GM12878 (cell line): ENCODE data around the gene KIRREL2. TPM values are rescaled to one million over a fixed set of nuclear protein-coding genes. Genes with fewer than 3 reads are reported as not detected.

ENCODE experiments used
- ASH2L ChIP-seq: fragments of 300-600, 200-600 bp; sonication (generic); IDR thresholded peaks from 2 replicates; pipeline ENCODE4 v1.6.1; 2017; ENCODE audit warnings: low read depth, mild to moderate bottlenecking, borderline replicate concordance
- BHLHE40 ChIP-seq, 2 experiments: fragments of 450-650 bp in 1 of 2; IDR thresholded peaks; 2 replicates each; pipeline ENCODE4 v1.6.1; 2011 to 2017; ENCODE audit warnings: low read depth in 2 of 2, borderline replicate concordance in 1 of 2, improper control_type of control experiment in 1 of 2, low read length in 1 of 2, mild to moderate bottlenecking in 1 of 2
- DPF2 ChIP-seq: fragments of 450-650 bp; IDR thresholded peaks from 2 replicates; pipeline ENCODE4 v1.6.1; 2017; ENCODE audit warnings: mild to moderate bottlenecking
- IKZF2 ChIP-seq, 2 experiments: fragments of 450-650 bp; IDR thresholded peaks; 2 replicates each; pipeline ENCODE4 v1.6.1; 2017; ENCODE audit warnings: mild to moderate bottlenecking in 2 of 2, moderate library complexity in 2 of 2
- KDM1A ChIP-seq: fragments of 200-600 bp; sonication (generic); IDR thresholded peaks from 2 replicates; pipeline ENCODE4 v1.6.1; 2016; ENCODE audit warnings: borderline replicate concordance
- MTA2 ChIP-seq: fragments of 450-650 bp; IDR thresholded peaks from 2 replicates; pipeline ENCODE4 v1.6.1; 2016; ENCODE audit warnings: low read depth, mild to moderate bottlenecking, moderate library complexity
- SPI1 ChIP-seq: IDR thresholded peaks from 2 replicates; pipeline ENCODE4 v1.6.1; 2011; ENCODE audit warnings: low read depth, mild to moderate bottlenecking, low read length, moderate library complexity, borderline replicate concordance; ENCODE audit not compliant: insufficient read depth
- TCF12 ChIP-seq: IDR thresholded peaks from 2 replicates; pipeline ENCODE4 v1.6.1; 2011; ENCODE audit warnings: low read depth, mild to moderate bottlenecking, low read length
- polyA plus RNA-seq, 11 experiments: library from polyadenylated mRNA; depleted of rRNA in 4 of 11; unstranded in 6 of 11; stranded (reverse) in 5 of 11; fragments of >200 nt; fragmentation: Nextera tagmentation in 4 of 11; fragmentation: Illumina TruSeq in 1 of 11; extraction: Ambion mirVana in 4 of 11; extraction: Trizol in 1 of 11; gene quantifications; 1 replicate in 1 of 11; 2 replicates in 10 of 11; pipeline versions ENCODE4 v1.2.1 to v1.2.3, GENCODE V29; 2011 to 2016; ENCODE audit warnings: inconsistent platforms in 2 of 11, missing spikeins in 2 of 11, low read depth in 1 of 11
- small RNA-seq: library from RNA; depleted of rRNA; stranded (forward); fragments of <200 nt; gene quantifications from one replicate; pipeline ENCODE3, GENCODE V24; 2014
- total RNA-seq, 4 experiments: library from RNA; depleted of rRNA in 3 of 4; stranded (reverse); fragments of >200 nt in 3 of 4; fragmentation: Illumina TruSeq in 1 of 4; extraction: Trizol in 1 of 4; gene quantifications; 2 replicates each; pipeline versions ENCODE4 v1.2.1 to v1.2.3, GENCODE V29; 2013 to 2021
- TF ChIP-seq, protein P1 (sequence below): fragments of 450-650 bp; IDR thresholded peaks from 2 replicates; pipeline ENCODE4 v1.6.1; 2018; ENCODE audit warnings: mild to moderate bottlenecking, low read depth, moderate library complexity; ENCODE audit not compliant: partially characterized antibody

Gene KIRREL2
- total and polyA plus RNA-seq, 10 of the 15 experiments (the other 5 are each of a cell fraction or from before 2014, with no cell fraction given), result 0.03 to 0.06 TPM; not detected in 8

DNA sequence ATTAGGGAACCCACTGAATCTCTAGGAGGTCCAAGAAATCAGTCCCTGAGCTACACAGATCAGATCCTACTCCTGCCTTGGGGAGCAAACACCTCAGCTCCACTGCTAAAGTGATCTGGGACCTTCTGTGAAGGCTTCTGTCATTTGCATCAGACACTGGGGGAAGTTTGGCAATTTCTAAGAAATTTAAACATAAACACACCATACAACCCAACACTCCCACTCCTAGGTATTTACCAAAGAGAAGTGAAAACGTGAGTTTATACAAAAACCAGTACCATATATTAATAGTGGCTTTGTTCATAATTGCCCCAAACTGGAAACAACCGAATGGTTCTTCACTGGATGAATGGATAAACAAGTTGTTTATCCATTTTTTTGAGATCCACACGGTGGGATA, 58.7 kb downstream of the KIRREL2 start (continued):
- TF ChIP-seq, protein P1, sequence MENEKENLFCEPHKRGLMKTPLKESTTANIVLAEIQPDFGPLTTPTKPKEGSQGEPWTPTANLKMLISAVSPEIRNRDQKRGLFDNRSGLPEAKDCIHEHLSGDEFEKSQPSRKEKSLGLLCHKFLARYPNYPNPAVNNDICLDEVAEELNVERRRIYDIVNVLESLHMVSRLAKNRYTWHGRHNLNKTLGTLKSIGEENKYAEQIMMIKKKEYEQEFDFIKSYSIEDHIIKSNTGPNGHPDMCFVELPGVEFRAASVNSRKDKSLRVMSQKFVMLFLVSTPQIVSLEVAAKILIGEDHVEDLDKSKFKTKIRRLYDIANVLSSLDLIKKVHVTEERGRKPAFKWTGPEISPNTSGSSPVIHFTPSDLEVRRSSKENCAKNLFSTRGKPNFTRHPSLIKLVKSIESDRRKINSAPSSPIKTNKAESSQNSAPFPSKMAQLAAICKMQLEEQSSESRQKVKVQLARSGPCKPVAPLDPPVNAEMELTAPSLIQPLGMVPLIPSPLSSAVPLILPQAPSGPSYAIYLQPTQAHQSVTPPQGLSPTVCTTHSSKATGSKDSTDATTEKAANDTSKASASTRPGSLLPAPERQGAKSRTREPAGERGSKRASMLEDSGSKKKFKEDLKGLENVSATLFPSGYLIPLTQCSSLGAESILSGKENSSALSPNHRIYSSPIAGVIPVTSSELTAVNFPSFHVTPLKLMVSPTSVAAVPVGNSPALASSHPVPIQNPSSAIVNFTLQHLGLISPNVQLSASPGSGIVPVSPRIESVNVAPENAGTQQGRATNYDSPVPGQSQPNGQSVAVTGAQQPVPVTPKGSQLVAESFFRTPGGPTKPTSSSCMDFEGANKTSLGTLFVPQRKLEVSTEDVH, result no peak
- TF ChIP-seq SPI1 (peak; percentile 56; the same call in 1 of the 2 replicates), KDM1A (no peak), TCF12 (no peak), IKZF2 (IDR thresholded peaks at IDR 0.05) (peak in 1 of 2 experiments; percentile 41; a peak in 2 of 4 replicates), ASH2L (no peak), BHLHE40 (IDR thresholded peaks at IDR 0.05; ENCODE audit: borderline replicate concordance in 1 of 2, low read depth in 2 of 2, low read length in 1 of 2) (peak; percentile 77 to 79), DPF2 (0 out of 2 replicates have a peak, but pooled peaks have one; percentile 24), MTA2 (peak; percentile 57)

Small RNA genes lying within 50 kb of the gene (small RNA-seq; reads per million reads assigned to genes)
- not detected for gene RN7SL402P

Other genes with a start within 250 kb of the KIRREL2 start
Only the 7 nearest of the 27 such genes appear.
- not detected in 2 replicates for gene PRODH2, start 44.1 kb upstream of the KIRREL2 start, total RNA-seq (2014; rRNA removed)
- gene PRODH2, start 44.1 kb upstream of the KIRREL2 start, total RNA-seq (2014; rRNA removed; fragmentation: Illumina TruSeq; extraction: Trizol), result not detected in 2 replicates
- gene PRODH2, start 44.1 kb upstream of the KIRREL2 start, total RNA-seq (2021), result not detected in 2 replicates
- gene PRODH2, start 44.1 kb upstream of the KIRREL2 start, polyA plus RNA-seq (2011; rRNA removed), result 0.07 TPM in 1 of 2 replicates, not detected in the other
- not detected in 2 replicates for gene PRODH2, start 44.1 kb upstream of the KIRREL2 start, polyA plus RNA-seq (2014; fragmentation: Illumina TruSeq; extraction: Trizol)
- not detected for gene PRODH2, start 44.1 kb upstream of the KIRREL2 start, polyA plus RNA-seq (2014; fragmentation: Nextera tagmentation; extraction: Ambion mirVana)
- gene PRODH2, start 44.1 kb upstream of the KIRREL2 start, polyA plus RNA-seq (2014; rRNA removed), result not detected in 2 replicates
- not detected for gene PRODH2, start 44.1 kb upstream of the KIRREL2 start, polyA plus RNA-seq (2016; fragmentation: Nextera tagmentation; extraction: Ambion mirVana)
- not detected in 2 replicates for gene NPHS1, start 4.4 kb upstream of the KIRREL2 start, total RNA-seq (2014; rRNA removed)
- not detected in 2 replicates for gene NPHS1, start 4.4 kb upstream of the KIRREL2 start, total RNA-seq (2014; rRNA removed; fragmentation: Illumina TruSeq; extraction: Trizol)
- gene NPHS1, start 4.4 kb upstream of the KIRREL2 start, total RNA-seq (2021), result not detected in 2 replicates
- not detected in 2 replicates for gene NPHS1, start 4.4 kb upstream of the KIRREL2 start, polyA plus RNA-seq (2011; rRNA removed)
- not detected in 2 replicates for gene NPHS1, start 4.4 kb upstream of the KIRREL2 start, polyA plus RNA-seq (2014; fragmentation: Illumina TruSeq; extraction: Trizol)
- gene NPHS1, start 4.4 kb upstream of the KIRREL2 start, polyA plus RNA-seq (2014; fragmentation: Nextera tagmentation; extraction: Ambion mirVana), result not detected
- not detected in 2 replicates for gene NPHS1, start 4.4 kb upstream of the KIRREL2 start, polyA plus RNA-seq (2014; rRNA removed)
- gene NPHS1, start 4.4 kb upstream of the KIRREL2 start, polyA plus RNA-seq (2016; fragmentation: Nextera tagmentation; extraction: Ambion mirVana), result not detected
- 1.0 and 1.9 TPM in 2 replicates for gene APLP1, start 11.7 kb downstream of the KIRREL2 start, total RNA-seq (2014; rRNA removed)
- 0.45 TPM in 1 of 2 replicates, not detected in the other for gene APLP1, start 11.7 kb downstream of the KIRREL2 start, total RNA-seq (2014; rRNA removed; fragmentation: Illumina TruSeq; extraction: Trizol)
- 0.51 and 1.5 TPM in 2 replicates for gene APLP1, start 11.7 kb downstream of the KIRREL2 start, total RNA-seq (2021)
- gene APLP1, start 11.7 kb downstream of the KIRREL2 start, polyA plus RNA-seq (2011; rRNA removed), result 1.3 and 2.2 TPM in 2 replicates
- gene APLP1, start 11.7 kb downstream of the KIRREL2 start, polyA plus RNA-seq (2014; fragmentation: Illumina TruSeq; extraction: Trizol), result 0.91 TPM in 1 of 2 replicates, not detected in the other
- gene APLP1, start 11.7 kb downstream of the KIRREL2 start, polyA plus RNA-seq (2014; fragmentation: Nextera tagmentation; extraction: Ambion mirVana), result under 1 TPM in 1 of 2 experiments, not detected in 1; 0.07 TPM
- 0.62 and 0.83 TPM in 2 replicates for gene APLP1, start 11.7 kb downstream of the KIRREL2 start, polyA plus RNA-seq (2014; rRNA removed)
- gene APLP1, start 11.7 kb downstream of the KIRREL2 start, polyA plus RNA-seq (2016; fragmentation: Nextera tagmentation; extraction: Ambion mirVana), result 1 to 10 TPM; 1.2 to 1.8 TPM
- gene NFKBID, start 43.6 kb downstream of the KIRREL2 start, total RNA-seq (2014; rRNA removed), result 32.0 and 36.3 TPM in 2 replicates
- 13.4 and 13.8 TPM in 2 replicates for gene NFKBID, start 43.6 kb downstream of the KIRREL2 start, total RNA-seq (2014; rRNA removed; fragmentation: Illumina TruSeq; extraction: Trizol)
- gene NFKBID, start 43.6 kb downstream of the KIRREL2 start, total RNA-seq (2021), result 30.3 and 36.9 TPM in 2 replicates
- gene NFKBID, start 43.6 kb downstream of the KIRREL2 start, polyA plus RNA-seq (2011; rRNA removed), result 5.9 and 12.3 TPM in 2 replicates
- 18.0 and 25.1 TPM in 2 replicates for gene NFKBID, start 43.6 kb downstream of the KIRREL2 start, polyA plus RNA-seq (2014; fragmentation: Illumina TruSeq; extraction: Trizol)
- gene NFKBID, start 43.6 kb downstream of the KIRREL2 start, polyA plus RNA-seq (2014; fragmentation: Nextera tagmentation; extraction: Ambion mirVana), result 1 to 10 TPM; 3.0 to 3.8 TPM
- gene NFKBID, start 43.6 kb downstream of the KIRREL2 start, polyA plus RNA-seq (2014; rRNA removed), result 46.7 and 53.3 TPM in 2 replicates
- gene NFKBID, start 43.6 kb downstream of the KIRREL2 start, polyA plus RNA-seq (2016; fragmentation: Nextera tagmentation; extraction: Ambion mirVana), result 10 to 100 TPM; 16.6 to 19.5 TPM
- gene HCST, start 45.6 kb downstream of the KIRREL2 start, total RNA-seq (2014; rRNA removed), result 27.3 and 33.3 TPM in 2 replicates
- 25.5 and 26.1 TPM in 2 replicates for gene HCST, start 45.6 kb downstream of the KIRREL2 start, total RNA-seq (2014; rRNA removed; fragmentation: Illumina TruSeq; extraction: Trizol)
- gene HCST, start 45.6 kb downstream of the KIRREL2 start, total RNA-seq (2021), result 28.6 and 30.7 TPM in 2 replicates
- gene HCST, start 45.6 kb downstream of the KIRREL2 start, polyA plus RNA-seq (2011; rRNA removed), result 9.8 and 13.3 TPM in 2 replicates
- gene HCST, start 45.6 kb downstream of the KIRREL2 start, polyA plus RNA-seq (2014; fragmentation: Illumina TruSeq; extraction: Trizol), result 3.0 and 7.5 TPM in 2 replicates
- gene HCST, start 45.6 kb downstream of the KIRREL2 start, polyA plus RNA-seq (2014; fragmentation: Nextera tagmentation; extraction: Ambion mirVana), result 10 to 100 TPM; 34.0 to 40.4 TPM
- 79.6 and 82.0 TPM in 2 replicates for gene HCST, start 45.6 kb downstream of the KIRREL2 start, polyA plus RNA-seq (2014; rRNA removed)
- 10 to 100 TPM; 41.9 to 48.2 TPM for gene HCST, start 45.6 kb downstream of the KIRREL2 start, polyA plus RNA-seq (2016; fragmentation: Nextera tagmentation; extraction: Ambion mirVana)
- gene TYROBP, start 51.4 kb downstream of the KIRREL2 start, total RNA-seq (2014; rRNA removed), result 0.44 and 0.62 TPM in 2 replicates
- 0.36 and 0.41 TPM in 2 replicates for gene TYROBP, start 51.4 kb downstream of the KIRREL2 start, total RNA-seq (2014; rRNA removed; fragmentation: Illumina TruSeq; extraction: Trizol)
- 0.40 and 0.54 TPM in 2 replicates for gene TYROBP, start 51.4 kb downstream of the KIRREL2 start, total RNA-seq (2021)
- gene TYROBP, start 51.4 kb downstream of the KIRREL2 start, polyA plus RNA-seq (2011; rRNA removed), result not detected in 2 replicates
- 0.78 TPM in 1 of 2 replicates, not detected in the other for gene TYROBP, start 51.4 kb downstream of the KIRREL2 start, polyA plus RNA-seq (2014; fragmentation: Illumina TruSeq; extraction: Trizol)
- under 1 TPM in 1 of 2 experiments, not detected in 1; 0.33 TPM for gene TYROBP, start 51.4 kb downstream of the KIRREL2 start, polyA plus RNA-seq (2014; fragmentation: Nextera tagmentation; extraction: Ambion mirVana)
- gene TYROBP, start 51.4 kb downstream of the KIRREL2 start, polyA plus RNA-seq (2014; rRNA removed), result 1.4 and 2.4 TPM in 2 replicates
- under 1 TPM; 0.54 to 0.62 TPM for gene TYROBP, start 51.4 kb downstream of the KIRREL2 start, polyA plus RNA-seq (2016; fragmentation: Nextera tagmentation; extraction: Ambion mirVana)
- gene LRFN3, start 79.5 kb downstream of the KIRREL2 start, total RNA-seq (2014; rRNA removed), result 0.76 and 2.0 TPM in 2 replicates
- gene LRFN3, start 79.5 kb downstream of the KIRREL2 start, total RNA-seq (2014; rRNA removed; fragmentation: Illumina TruSeq; extraction: Trizol), result 0.28 and 0.54 TPM in 2 replicates
- 5.8 and 7.3 TPM in 2 replicates for gene LRFN3, start 79.5 kb downstream of the KIRREL2 start, total RNA-seq (2021)
- gene LRFN3, start 79.5 kb downstream of the KIRREL2 start, polyA plus RNA-seq (2011; rRNA removed), result 0.05 TPM in 1 of 2 replicates, not detected in the other
- gene LRFN3, start 79.5 kb downstream of the KIRREL2 start, polyA plus RNA-seq (2014; fragmentation: Illumina TruSeq; extraction: Trizol), result 2.1 and 3.2 TPM in 2 replicates
- gene LRFN3, start 79.5 kb downstream of the KIRREL2 start, polyA plus RNA-seq (2014; fragmentation: Nextera tagmentation; extraction: Ambion mirVana), result under 1 TPM in 1 of 2 experiments, not detected in 1; 0.02 TPM
- 2.6 and 6.6 TPM in 2 replicates for gene LRFN3, start 79.5 kb downstream of the KIRREL2 start, polyA plus RNA-seq (2014; rRNA removed)
- gene LRFN3, start 79.5 kb downstream of the KIRREL2 start, polyA plus RNA-seq (2016; fragmentation: Nextera tagmentation; extraction: Ambion mirVana), result 1 to 10 TPM; 1.6 to 2.6 TPM